Stomach (tissue), 4 donors: Measurements from ENCODE around the gene SMIM21.

Source experiments
- CTCF ChIP-seq, 7 experiments: fragments of 450-650 bp in 4 of 7; fragments of 200-600 bp in 3 of 7; sonication (generic) in 3 of 7; IDR thresholded peaks; one replicate each; pipeline ENCODE4 v1.5.1; 2016 to 2019; ENCODE audit warnings: antibody characterized with exemption in 7 of 7, control low read depth in 2 of 7, mild to moderate bottlenecking in 1 of 7
- EP300 ChIP-seq: sonication (generic); formaldehyde crosslinking; IDR thresholded peaks from one replicate; pipeline ENCODE4 v1.6.1; 2017; ENCODE audit warnings: antibody characterized with exemption
- POLR2A ChIP-seq, 4 donors: fragments of 450-650 bp; IDR thresholded peaks; one replicate each; pipeline ENCODE4 v1.6.1; 2016; ENCODE audit warnings: antibody characterized with exemption in 4 of 4, control low read depth in 2 of 4, mild to moderate bottlenecking in 1 of 4, moderate library complexity in 1 of 4
- POLR2AphosphoS5 ChIP-seq, 3 donors: sonication (generic); formaldehyde crosslinking; IDR thresholded peaks; one replicate each; pipeline ENCODE4 v1.6.1; 2016; ENCODE audit warnings: antibody characterized with exemption in 3 of 3

DNA sequence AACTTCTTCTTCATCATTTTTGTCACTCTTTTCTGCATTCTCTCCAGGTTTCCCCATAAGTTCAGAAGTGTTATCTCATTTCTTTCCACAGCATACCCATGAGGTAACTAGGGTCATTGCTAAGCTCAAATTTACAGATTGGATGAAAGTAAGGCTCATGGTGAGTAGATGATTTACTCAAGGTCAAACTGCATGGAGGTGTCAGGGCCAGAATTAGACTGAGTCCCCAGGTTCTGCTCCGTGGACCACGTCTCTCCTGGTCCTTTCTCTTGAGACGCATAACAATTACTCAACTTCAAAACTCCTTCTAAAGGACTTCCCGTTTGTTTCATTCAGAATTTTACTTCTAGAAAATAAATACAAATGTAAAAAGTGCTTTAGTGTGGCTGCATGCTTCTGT is 43.4 kb downstream of the SMIM21 start:
- TF ChIP-seq POLR2A (IDR thresholded peaks at IDR 0.05) (no peak), POLR2AphosphoS5 (IDR thresholded peaks at IDR 0.05) (no peak), CTCF (IDR thresholded peaks at IDR 0.05) (no peak), EP300 (no peak)
